LHCN-M2 (cell line): ENCODE results near the gene DVL1. TPM values are rescaled to one million over a fixed set of nuclear protein-coding genes. Genes with fewer than 3 reads are reported as not detected.

Experiments used
- DNase-seq: peaks from one replicate; pipeline ENCODE4 v3.0.0-alpha.2; 2012; ENCODE audit warnings: low read depth
- total RNA-seq: library from RNA; depleted of rRNA; stranded (reverse); fragments of >200 nt; gene quantifications from 2 replicates; pipeline ENCODE4 v1.2.3, GENCODE V29; 2014

DVL1 gene
- total RNA-seq, 1 experiment from 2014 or later = 85.6 TPM

- no peak for DNase-seq
Observed at GRCh38 chr1:1342061-1342562, 7.1 kb downstream of the DVL1 start.

- DNase-seq = no peak
Observed at GRCh38 chr1:1341549-1342021, 7.6 kb downstream of the DVL1 start.

- no peak for DNase-seq
Observed at GRCh38 chr1:1340791-1341548, 8.2 kb downstream of the DVL1 start.

GRCh38 chr1:1340185-1340584 is 9.0 kb downstream of the DVL1 start:
- DNase-seq = no peak

GRCh38 chr1:1338278-1338677 is 10.9 kb downstream of the DVL1 start:
- DNase-seq = no peak

- DNase-seq = no peak
Observed at GRCh38 chr1:1337793-1338147, 11.4 kb downstream of the DVL1 start.

- no peak for DNase-seq
Observed at GRCh38 chr1:1336931-1337792, 12.1 kb downstream of the DVL1 start.

GRCh38 chr1:1336446-1336845 is 12.8 kb downstream of the DVL1 start:
- DNase-seq = no peak

GRCh38 chr1:1335792-1336248 is 13.4 kb downstream of the DVL1 start:
- DNase-seq = no peak

- DNase-seq = no peak
Observed at GRCh38 chr1:1335283-1335682, 13.9 kb downstream of the DVL1 start.

- DNase-seq = no peak
Observed at GRCh38 chr1:1334835-1335234, 14.4 kb downstream of the DVL1 start.

- DNase-seq = no peak
Observed at GRCh38 chr1:1333551-1334241, 15.5 kb downstream of the DVL1 start.

GRCh38 chr1:1332774-1333480 is 16.3 kb downstream of the DVL1 start:
- DNase-seq = no peak

GRCh38 chr1:1332031-1332755 is 17.0 kb downstream of the DVL1 start:
- no peak for DNase-seq

GRCh38 chr1:1331068-1331965 is 17.9 kb downstream of the DVL1 start, which contains the start of gene TAS1R3:
Gene TAS1R3, plus strand, starts transcription at chr1:1331280. Its CDS starts 66 bp downstream, at chr1:1331346.
- DNase-seq = no peak

- DNase-seq = no peak
Observed at GRCh38 chr1:1330366-1331067, 18.7 kb downstream of the DVL1 start.

- DNase-seq = no peak
Observed at GRCh38 chr1:1329304-1330210, 19.7 kb downstream of the DVL1 start.

GRCh38 chr1:1328254-1328653 is 21.0 kb downstream of the DVL1 start:
- no peak for DNase-seq
